ENCODE data around the gene ALKBH3. TPM values are rescaled to one million over a fixed set of nuclear protein-coding genes. Genes with fewer than 3 reads are reported as not detected.

The ALKBH3 gene
- total RNA-seq: 28.3 and 40.5 TPM in 2 replicates

GRCh38 chr11:43880640-43881159, at the start of gene ALKBH3:
TSS of gene ALKBH3 (plus strand) at chr11:43880831. CDS start at chr11:43882653, 1,822 bp downstream.
- Mint-ChIP-seq H3K27ac (peak within 1 kb of the TSS; percentile 74), H3K27me3 (peaks cover 32% of the 10 kb centered on the region), H3K4me1 (peaks cover 20% of the 10 kb centered on the region), H3K9me3 (peaks cover 3% of the 10 kb centered on the region), H3K4me3 (peak within 1 kb of the TSS; percentile 94), H3K36me3 (ENCODE audit: low read depth) (peaks cover 38% of the 10 kb centered on the region)
- TF ChIP-seq, protein P1, sequence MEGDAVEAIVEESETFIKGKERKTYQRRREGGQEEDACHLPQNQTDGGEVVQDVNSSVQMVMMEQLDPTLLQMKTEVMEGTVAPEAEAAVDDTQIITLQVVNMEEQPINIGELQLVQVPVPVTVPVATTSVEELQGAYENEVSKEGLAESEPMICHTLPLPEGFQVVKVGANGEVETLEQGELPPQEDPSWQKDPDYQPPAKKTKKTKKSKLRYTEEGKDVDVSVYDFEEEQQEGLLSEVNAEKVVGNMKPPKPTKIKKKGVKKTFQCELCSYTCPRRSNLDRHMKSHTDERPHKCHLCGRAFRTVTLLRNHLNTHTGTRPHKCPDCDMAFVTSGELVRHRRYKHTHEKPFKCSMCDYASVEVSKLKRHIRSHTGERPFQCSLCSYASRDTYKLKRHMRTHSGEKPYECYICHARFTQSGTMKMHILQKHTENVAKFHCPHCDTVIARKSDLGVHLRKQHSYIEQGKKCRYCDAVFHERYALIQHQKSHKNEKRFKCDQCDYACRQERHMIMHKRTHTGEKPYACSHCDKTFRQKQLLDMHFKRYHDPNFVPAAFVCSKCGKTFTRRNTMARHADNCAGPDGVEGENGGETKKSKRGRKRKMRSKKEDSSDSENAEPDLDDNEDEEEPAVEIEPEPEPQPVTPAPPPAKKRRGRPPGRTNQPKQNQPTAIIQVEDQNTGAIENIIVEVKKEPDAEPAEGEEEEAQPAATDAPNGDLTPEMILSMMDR (IDR thresholded peaks at IDR 0.05): no peak
- peak; percentile 99 for ATAC-seq (ENCODE audit: low read depth)
- CTCF ChIA-PET: interaction anchor here (1.1 to 1.2 kb wide), 2 partner anchors 10 to 569 kb away, joined by 3 to 4 read pairs; partner anchors contain the start of gene API5
- POLR2A ChIA-PET: interaction anchor here (1.0 to 1.7 kb wide), 3 partner anchors 185 to 522 kb away, joined by 3 to 8 read pairs (median 3); partner anchors contain the start of genes ACCS and TTC17
- DNase-seq: peak; percentile 83
- intact Hi-C loops (cut with micrococcal nuclease): loop anchor here (1.0 to 10.0 kb wide), 6 partner anchors 186 to 568 kb away; partner anchors contain the start of genes ACCS, API5, EXT2 and HSD17B12

GRCh38 chr11:43830928-43831440, 49.6 kb upstream of the ALKBH3 start:
- intact Hi-C loops (cut with micrococcal nuclease): no loop called here
- peaks cover 17% of the 10 kb centered on the region for H3K36me3 Mint-ChIP-seq (ENCODE audit: low read depth)
- H3K27ac Mint-ChIP-seq: no peak overlapping the region
- peak; percentile 60 for ATAC-seq (ENCODE audit: low read depth)
- H3K4me3 Mint-ChIP-seq: no peak overlapping the region
- TF ChIP-seq, protein P1 (IDR thresholded peaks at IDR 0.05): no peak
- H3K9me3 Mint-ChIP-seq: no peaks in the 10 kb centered on the region
- no peaks in the 10 kb centered on the region for H3K27me3 Mint-ChIP-seq
- CTCF ChIA-PET: interaction anchor here (2.0 kb wide), 1 partner anchor 21 kb away, joined by 5 read pairs; no protein-coding TSS in a partner anchor
- DNase-seq: no peak
- peaks cover 5% of the 10 kb centered on the region for H3K4me1 Mint-ChIP-seq
- POLR2A ChIA-PET: no interaction called here

DNA sequence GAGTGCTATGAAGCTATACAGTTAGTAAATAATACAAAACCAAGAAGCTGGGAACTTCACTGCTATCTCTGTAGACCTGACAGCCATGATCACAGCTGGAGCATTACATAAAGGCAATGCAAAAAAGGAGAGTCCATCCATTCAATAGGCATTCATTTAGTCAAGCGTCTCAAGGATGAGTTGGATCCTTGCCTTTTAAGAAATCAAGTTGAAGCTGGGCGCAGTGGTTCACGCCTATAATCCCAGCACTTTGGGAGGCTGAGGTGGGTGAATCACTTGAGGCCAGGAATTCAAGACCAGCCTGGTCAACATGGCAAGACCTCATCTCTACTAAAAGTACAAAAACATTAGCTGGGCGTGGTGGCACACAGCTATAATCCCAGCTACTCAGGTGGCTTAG, 48.1 kb upstream of the ALKBH3 start:
- no peaks in the 10 kb centered on the region for H3K27me3 Mint-ChIP-seq
- H3K4me3 Mint-ChIP-seq: no peak overlapping the region
- intact Hi-C loops (cut with micrococcal nuclease): no loop called here
- ATAC-seq (ENCODE audit: low read depth) (no peak), DNase-seq (no peak)
- H3K27ac Mint-ChIP-seq: no peak overlapping the region
- ChIA-PET CTCF (no interaction called here), POLR2A (no interaction called here)
- H3K36me3 Mint-ChIP-seq (ENCODE audit: low read depth): peaks cover 16% of the 10 kb centered on the region
- TF ChIP-seq, protein P1 (IDR thresholded peaks at IDR 0.05): no peak
- H3K4me1 Mint-ChIP-seq: peaks cover 5% of the 10 kb centered on the region
- no peaks in the 10 kb centered on the region for H3K9me3 Mint-ChIP-seq

GRCh38 chr11:43833657-43834073, 47.0 kb upstream of the ALKBH3 start:
- Mint-ChIP-seq H3K4me1 (peaks cover 5% of the 10 kb centered on the region), H3K27me3 (no peaks in the 10 kb centered on the region), H3K27ac (no peak overlapping the region), H3K4me3 (no peak overlapping the region), H3K9me3 (no peaks in the 10 kb centered on the region), H3K36me3 (ENCODE audit: low read depth) (peaks cover 26% of the 10 kb centered on the region)
- ChIA-PET POLR2A (no interaction called here), CTCF (no interaction called here)
- DNase-seq (no peak), ATAC-seq (ENCODE audit: low read depth) (no peak)
- intact Hi-C loops (cut with micrococcal nuclease): no loop called here
- TF ChIP-seq, protein P1 (IDR thresholded peaks at IDR 0.05): no peak

DNA sequence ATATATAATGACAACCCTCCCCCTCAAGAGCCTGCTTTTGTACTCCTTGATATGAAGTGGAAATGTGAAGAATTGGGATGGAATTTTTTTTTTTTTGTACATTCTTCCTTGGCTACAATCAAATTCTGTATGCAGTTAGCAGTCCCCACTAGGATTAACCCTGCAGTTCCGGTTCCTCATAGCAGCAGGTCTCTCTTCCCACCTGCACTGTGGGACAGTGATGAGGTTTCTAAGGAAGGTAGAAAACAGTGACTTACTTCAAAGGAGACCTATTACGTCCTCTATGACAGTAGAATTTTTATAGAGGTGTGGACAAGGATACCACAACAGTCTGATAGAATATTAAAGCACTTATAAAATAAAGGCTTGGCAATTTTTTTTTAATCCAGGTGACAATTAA, 46.3 kb upstream of the ALKBH3 start:
- H3K36me3 Mint-ChIP-seq (ENCODE audit: low read depth): peaks cover 32% of the 10 kb centered on the region
- H3K27me3 Mint-ChIP-seq: no peaks in the 10 kb centered on the region
- ATAC-seq (ENCODE audit: low read depth): no peak
- CTCF ChIA-PET: no interaction called here
- no peaks in the 10 kb centered on the region for H3K9me3 Mint-ChIP-seq
- no peak overlapping the region for H3K27ac Mint-ChIP-seq
- TF ChIP-seq, protein P1 (IDR thresholded peaks at IDR 0.05): no peak
- intact Hi-C loops (cut with micrococcal nuclease): no loop called here
- H3K4me3 Mint-ChIP-seq: no peak overlapping the region
- POLR2A ChIA-PET: interaction anchor here (0.6 kb wide), 1 partner anchor 393 kb away, joined by 6 read pairs; no protein-coding TSS in a partner anchor
- no peak for DNase-seq
- peaks cover 5% of the 10 kb centered on the region for H3K4me1 Mint-ChIP-seq

Data from activated B cell treated with CpG ODN at 0.5 μM for 24 hours (primary cell).